ENCODE data around the gene SRM. TPM values are rescaled to one million over a fixed set of nuclear protein-coding genes. Genes with fewer than 3 reads are reported as not detected.

SRM gene
- total RNA-seq, 1 experiment from 2014 or later, result 150 TPM

- no peak for TF ChIP-seq REST (IDR thresholded peaks at IDR 0.05; ENCODE audit: low read depth)
- TF ChIP-seq SP1 (IDR thresholded peaks at IDR 0.05; ENCODE audit: low read depth), result no peak
- TF ChIP-seq ELF1 (IDR thresholded peaks at IDR 0.05; ENCODE audit: borderline replicate concordance, low read depth), result no peak
These were observed 12.5 kb upstream of the SRM start (continued) for GRCh38 chr1:11072216-11072917.

GRCh38 chr1:11071463-11072215 lies 11.8 kb upstream of the SRM start:
- no peaks in the 10 kb centered on the region for H3K9me2 ChIP-seq (ENCODE audit: insufficient read depth)
- ChIA-PET RAD21 (ENCODE audit: low non-redundant PET in 1 of 2, low total read pairs in 2 of 2, uncharacterized antibody in 2 of 2, unreplicated experiment in 2 of 2) (no interaction called here), CTCF (no interaction called here), POLR2A (interaction anchor here (1.4 kb wide), 1 partner anchor 28 kb away, joined by 3 read pairs; the partner anchor contains the start of gene EXOSC10)
- H3K9me3 ChIP-seq (ENCODE audit: control insufficient read depth in 1 of 2, insufficient read depth in 1 of 2, low read depth in 1 of 2, low read length in 2 of 2), result no peaks in the 10 kb centered on the region
- no peak overlapping the region for H3K4me2 ChIP-seq (ENCODE audit: low read length)
- no peak for ATAC-seq
- intact Hi-C loops (cut with micrococcal nuclease), result no loop called here
- no peaks in the 10 kb centered on the region for H3K27me3 ChIP-seq (ENCODE audit: insufficient read depth, low read length)
- H3K79me2 ChIP-seq (ENCODE audit: insufficient read depth, low read length), result no peaks in the 10 kb centered on the region
- no peaks in the 10 kb centered on the region for H4K20me1 ChIP-seq (ENCODE audit: insufficient read depth)
- no peaks in the 10 kb centered on the region for H3K4me1 ChIP-seq (ENCODE audit: control insufficient read depth in 1 of 2, insufficient read depth in 2 of 2, low read length in 2 of 2)
- peaks cover 61 to 79% of the 10 kb centered on the region in 2 experiments for H3K36me3 ChIP-seq (ENCODE audit: control insufficient read depth in 1 of 2, insufficient read depth in 2 of 2, low read length in 2 of 2)
- DNase-seq (ENCODE audit: low read depth, low spot score), result no peak
- TF ChIP-seq JUND (IDR thresholded peaks at IDR 0.05) (no peak), ATF3 (IDR thresholded peaks at IDR 0.05) (no peak), EZH2 (IDR thresholded peaks at IDR 0.05) (no peak), SP1 (IDR thresholded peaks at IDR 0.05; ENCODE audit: low read depth) (no peak), MAX (IDR thresholded peaks at IDR 0.05) (no peak), RAD21 (IDR thresholded peaks at IDR 0.05; ENCODE audit: low read depth) (no peak), CBX3 (IDR thresholded peaks at IDR 0.05; ENCODE audit: low read depth) (no peak), EGR1 (IDR thresholded peaks at IDR 0.05; ENCODE audit: low read depth) (no peak), CEBPB (IDR thresholded peaks at IDR 0.05; ENCODE audit: low read depth) (no peak), SIN3A (IDR thresholded peaks at IDR 0.05; ENCODE audit: low read depth) (no peak), SRF (IDR thresholded peaks at IDR 0.05; ENCODE audit: low read depth) (no peak), FOSL1 (IDR thresholded peaks at IDR 0.05; ENCODE audit: low read depth) (no peak), ZNF274 (IDR thresholded peaks at IDR 0.05; ENCODE audit: low read depth, low read length) (no peak), EZH2phosphoT487 (IDR thresholded peaks at IDR 0.05; ENCODE audit: borderline replicate concordance) (no peak), CTCF (IDR thresholded peaks at IDR 0.05 in 2 of 3, conservative IDR thresholded peaks at IDR 0.05 in 1 of 3; ENCODE audit: borderline replicate concordance in 1 of 3, insufficient read depth in 1 of 3, low read depth in 2 of 3, low read length in 2 of 3) (no peak), YY1 (IDR thresholded peaks at IDR 0.05; ENCODE audit: extremely low read depth, insufficient replicate concordance, low read depth, low read length) (no peak)
- BruUV-seq (replicated peaks), result no TSS peak
- no peak overlapping the region for H2AFZ ChIP-seq (ENCODE audit: low read depth, low read length, poor library complexity, severe bottlenecking)
- H3K4me3 ChIP-seq (replicated peaks in 1 of 2; ENCODE audit: low read depth in 1 of 2, low read length in 2 of 2), result no peak overlapping the region
- no peak overlapping the region for H3K27ac ChIP-seq (ENCODE audit: low read depth, low read length)
- H3K9ac ChIP-seq (ENCODE audit: low read length), result no peak overlapping the region

Measured in HCT116 (cell line).